GM18870 (cell line): ENCODE data around the gene JARID2.
"Not testable (repeated sequence)": the region's sequence is repeated elsewhere in the genome, so short reads cannot be mapped to it uniquely, and the experiment has no call there.

Experiments used
- ATAC-seq: cut with Tn5 transposase; IDR thresholded peaks from one replicate; pipeline ENCODE4 v1.9.1; 2021; ENCODE audit warnings: moderate library complexity; ENCODE audit not compliant: unreplicated experiment

The JARID2 gene

DNA sequence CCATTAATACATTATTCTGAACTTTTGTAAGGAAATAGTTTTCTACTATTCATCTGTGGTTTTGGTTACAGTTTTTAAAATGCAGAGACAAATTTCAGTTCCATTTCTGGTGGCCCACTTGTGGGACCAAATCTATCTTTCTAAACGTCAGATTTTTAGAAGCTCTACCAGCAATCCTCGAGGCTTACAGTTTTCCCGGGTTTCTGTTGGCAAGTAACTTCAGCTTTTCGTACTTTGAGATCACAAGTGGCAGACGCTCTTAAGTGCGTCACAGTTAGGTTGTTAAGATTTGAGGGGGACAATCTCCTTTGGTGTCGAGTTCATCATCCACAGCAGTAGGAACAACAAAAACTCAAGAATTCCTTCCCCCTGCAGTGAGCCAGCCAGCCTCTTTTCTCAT, 60.0 kb downstream of the JARID2 start:
- no peak for ATAC-seq

DNA sequence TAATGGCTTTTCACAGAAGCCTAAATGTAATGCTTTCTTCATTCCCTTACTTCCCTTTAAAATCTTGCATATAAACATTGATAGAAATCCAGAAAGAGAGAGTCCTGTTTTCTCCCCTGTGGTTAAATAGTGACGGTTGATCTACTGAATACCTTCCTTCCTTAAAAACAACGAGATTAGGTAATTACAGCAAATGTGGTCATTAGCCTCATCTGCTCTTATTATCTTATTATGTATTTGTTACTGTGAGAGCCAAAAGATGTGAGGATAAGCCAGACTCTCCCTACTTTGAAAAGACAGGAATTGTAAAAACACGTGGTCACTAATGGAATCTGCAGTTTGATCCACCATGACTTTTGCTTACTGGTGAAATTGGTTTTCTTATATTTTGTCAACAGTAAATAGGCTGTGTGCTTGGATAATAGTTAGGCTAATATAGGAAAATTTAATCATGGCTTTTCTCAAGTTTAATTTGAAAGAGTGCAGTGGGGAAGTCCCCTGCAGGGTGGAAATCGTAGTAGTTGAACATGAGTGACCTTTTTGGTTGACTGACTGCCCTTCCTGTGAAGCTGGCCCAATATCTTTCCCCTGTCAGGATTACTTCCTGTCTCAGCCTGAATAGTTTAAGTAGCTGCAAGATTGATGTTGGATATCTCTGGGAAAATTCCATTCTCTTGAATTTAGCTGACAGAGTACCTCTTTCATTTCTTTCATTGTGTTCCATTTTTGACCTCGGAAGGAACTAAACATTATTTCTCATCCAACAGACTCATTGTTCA, 62.8 kb downstream of the JARID2 start:
- no peak for ATAC-seq

DNA sequence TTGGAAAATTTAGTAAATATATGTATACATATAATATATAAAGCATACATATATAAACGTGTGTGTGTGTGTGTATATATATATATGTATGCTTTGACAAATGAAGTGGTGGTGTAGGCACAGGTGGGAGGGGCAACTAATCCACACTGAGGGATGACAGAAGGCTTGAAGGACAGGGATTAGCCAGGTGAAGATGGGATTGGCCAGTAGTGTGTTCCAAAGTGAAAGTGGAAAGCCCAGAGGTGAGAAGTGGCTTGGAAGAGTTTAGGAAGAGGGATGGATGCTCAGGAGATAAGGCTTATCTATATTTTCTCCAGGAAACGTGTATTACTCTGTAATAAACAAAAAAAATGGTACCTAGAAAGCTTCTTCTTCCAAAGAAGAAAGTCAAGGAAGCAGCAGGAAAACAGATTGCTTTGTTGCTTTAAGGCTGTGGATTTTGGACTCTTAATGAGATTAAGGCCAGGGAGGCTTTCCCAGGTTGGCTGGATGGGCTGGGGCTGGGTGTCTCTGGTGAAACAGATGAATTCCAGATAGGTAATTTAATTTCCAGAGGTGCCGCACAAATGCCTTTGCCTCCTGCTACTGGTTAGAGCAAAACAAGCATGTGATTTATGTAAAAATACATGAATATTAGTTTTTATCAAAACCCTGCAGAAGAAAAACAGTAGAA, 63.9 kb downstream of the JARID2 start:
- no peak for ATAC-seq

DNA sequence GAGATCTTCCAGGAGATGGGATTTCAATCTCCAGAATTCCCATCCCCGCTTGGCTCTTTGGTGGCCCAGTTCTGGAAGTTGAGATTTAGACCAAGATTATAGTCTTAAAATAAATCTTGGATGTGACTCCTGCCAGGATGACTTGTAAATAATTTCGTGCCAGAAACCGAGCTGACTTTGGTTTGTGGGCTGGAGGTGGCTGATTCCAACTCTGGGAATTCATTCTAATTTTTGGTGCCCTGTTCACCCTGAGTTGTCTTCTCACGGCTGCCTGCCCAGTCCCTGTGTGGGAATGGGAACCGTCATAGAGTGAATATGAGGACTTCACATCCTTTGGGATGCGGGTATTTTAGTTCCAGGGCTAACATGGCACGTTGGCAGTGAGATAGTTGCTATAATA, 64.8 kb downstream of the JARID2 start:
- no peak for ATAC-seq

DNA sequence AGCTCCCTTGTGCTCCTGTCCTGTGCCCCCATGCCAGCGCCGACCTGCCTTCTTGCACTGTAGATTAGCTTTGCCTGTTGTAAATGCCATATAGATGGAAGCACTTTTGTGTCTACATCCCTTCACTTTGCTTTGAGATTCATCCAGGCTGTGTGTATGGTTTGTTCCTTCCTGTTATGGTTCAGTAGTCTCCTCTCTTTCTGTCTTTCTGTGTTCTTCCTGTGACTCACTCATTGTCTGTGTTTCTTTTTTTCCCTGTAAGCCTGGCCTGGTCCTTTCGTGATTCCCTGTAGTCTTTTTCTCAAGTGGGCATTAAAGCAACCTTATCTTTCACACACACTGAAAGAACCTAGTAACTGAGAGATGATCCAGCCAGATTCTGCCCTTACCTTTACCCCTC, 66.6 kb downstream of the JARID2 start:
- no peak for ATAC-seq

DNA sequence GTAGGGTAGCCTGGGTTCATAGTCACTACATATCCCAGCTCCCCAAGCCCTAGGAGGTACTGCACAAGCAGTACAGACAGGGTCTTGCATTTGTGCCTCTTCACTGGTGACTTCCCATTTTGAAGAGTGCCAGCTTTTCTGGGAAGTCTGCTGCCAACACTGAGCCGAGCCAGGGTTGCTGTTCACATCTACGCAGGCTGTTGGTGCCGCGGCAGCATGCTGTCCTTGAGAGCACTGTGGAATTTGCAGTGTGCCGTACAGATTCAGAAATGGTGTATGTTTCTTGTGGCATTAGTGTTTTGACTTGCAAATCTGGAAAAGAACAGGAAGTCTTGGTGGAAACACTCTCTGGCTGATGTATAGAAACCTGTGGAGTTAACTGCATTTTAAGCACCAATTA, 67.5 kb downstream of the JARID2 start:
- ATAC-seq, result no peak

DNA sequence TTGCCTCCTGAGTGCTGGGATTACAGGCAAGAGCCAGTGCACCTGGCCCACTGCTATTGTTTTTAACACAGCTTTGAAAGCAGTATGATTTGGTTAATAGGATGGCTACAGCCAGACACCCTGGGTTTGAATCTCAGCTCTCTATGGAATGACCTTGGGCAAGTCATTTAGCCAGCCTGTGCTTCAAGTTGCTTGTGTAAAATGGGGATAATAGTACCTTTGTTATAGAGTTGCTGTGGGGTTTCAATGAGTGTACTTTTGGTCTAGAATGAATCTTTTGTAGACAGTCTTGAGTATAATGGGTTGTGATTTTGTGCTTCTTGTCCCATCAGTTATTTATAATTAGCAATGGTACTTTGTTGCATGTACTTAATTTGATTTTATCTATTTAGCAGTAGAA, 70.9 kb downstream of the JARID2 start:
- ATAC-seq, result no peak

DNA sequence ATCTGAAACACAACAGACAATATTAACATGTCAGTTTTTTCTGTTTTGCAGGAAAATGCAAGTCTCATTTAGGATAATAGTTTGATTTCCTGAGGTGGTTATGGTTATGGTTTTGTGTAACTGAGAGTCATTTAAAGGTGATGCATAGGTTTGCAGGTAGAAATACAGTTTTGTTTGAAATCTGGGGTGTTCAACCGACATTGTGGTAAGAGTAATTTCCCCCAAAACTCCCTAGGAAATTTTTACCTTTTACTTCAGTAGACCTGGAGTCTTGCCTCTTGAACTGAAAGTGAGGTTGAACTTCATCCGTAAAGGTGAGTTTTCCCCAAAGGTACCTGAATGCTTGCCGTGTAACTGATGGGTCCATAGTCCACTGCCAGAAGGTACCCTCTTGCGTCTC, 71.4 kb downstream of the JARID2 start:
- ATAC-seq, result no peak

DNA sequence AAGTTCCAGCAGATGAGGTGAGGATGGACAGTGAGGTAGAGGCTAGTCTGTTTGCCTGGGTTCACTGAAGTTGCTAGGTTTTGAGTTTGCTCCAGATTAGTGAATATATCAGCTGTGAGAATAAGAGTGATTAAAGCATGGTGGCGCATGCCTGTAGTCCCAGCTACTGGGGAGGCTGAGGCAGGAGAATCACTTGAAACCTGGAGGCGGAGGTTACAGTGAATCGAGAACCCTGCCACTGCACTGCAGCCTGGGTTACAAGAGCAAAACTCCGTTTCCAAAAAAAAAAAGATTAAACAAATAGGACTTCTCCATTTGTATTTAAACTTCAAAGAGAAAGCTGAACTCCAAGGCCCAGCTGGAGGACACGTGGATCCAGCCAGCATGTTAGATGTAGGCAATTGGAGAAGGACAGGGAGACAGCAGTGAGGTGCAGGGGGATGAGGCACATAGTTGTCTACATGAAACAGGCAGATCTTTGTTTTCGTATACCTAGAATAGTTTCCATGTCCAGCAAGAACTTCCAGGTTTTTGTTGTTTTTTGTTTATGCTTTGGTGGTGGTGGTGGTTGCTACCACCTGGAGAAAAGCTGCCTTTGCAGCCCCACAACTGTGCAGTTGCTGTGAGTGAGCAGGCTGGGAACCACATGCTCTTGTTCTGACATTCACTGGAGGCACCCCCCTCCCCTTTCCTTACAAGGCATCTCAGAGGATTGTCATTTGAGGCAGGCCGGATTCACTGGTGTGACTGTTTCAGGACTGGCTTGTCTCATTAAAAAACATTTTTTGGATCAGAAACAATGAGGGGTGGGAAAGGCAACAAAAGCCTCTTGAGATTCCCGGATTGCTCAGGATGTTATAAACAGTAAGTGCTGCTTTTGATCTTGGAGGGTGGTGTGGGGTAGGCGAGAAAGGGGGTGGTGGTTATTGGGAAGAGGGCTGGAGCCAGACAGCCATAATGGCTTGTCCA, 72.3 kb downstream of the JARID2 start:
- ATAC-seq, result no peak

DNA sequence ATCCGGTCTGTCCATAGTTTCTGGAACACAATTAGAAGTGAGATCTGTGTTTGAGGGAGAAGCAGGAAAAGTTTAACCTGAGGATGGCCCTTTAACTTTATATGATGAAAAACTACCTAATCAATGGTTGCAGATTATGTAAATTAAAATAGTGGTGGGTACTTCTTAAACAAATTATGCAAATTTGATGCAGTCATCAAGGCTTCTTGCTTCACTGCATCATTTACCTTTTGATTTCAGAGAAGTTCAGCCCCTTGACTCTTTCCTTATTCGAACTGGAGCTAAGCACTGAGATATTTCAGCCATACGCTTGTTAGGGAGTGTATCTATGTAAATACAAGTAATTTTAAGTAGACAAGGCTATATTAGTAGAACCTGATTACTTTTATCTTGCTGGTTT, 73.8 kb downstream of the JARID2 start:
- ATAC-seq, result no peak

DNA sequence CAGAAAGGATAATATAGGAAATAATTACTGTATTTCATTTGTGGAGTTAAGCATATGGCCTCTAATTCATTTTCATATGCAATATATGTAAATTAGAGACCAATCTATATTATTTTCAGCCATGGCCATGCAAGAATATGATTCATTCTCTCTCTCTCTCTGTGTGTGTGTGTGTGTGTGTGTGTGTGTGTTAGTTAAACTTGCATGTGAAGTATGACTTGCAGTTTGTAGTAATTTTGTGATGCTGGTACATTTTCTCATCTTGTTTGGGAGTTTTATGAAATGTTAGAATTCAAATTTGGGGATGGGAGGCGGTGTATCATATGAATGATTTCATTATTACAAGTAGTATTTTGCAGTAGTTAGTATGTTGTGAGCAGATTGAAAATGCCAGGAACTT, 74.8 kb downstream of the JARID2 start:
- no peak for ATAC-seq

DNA sequence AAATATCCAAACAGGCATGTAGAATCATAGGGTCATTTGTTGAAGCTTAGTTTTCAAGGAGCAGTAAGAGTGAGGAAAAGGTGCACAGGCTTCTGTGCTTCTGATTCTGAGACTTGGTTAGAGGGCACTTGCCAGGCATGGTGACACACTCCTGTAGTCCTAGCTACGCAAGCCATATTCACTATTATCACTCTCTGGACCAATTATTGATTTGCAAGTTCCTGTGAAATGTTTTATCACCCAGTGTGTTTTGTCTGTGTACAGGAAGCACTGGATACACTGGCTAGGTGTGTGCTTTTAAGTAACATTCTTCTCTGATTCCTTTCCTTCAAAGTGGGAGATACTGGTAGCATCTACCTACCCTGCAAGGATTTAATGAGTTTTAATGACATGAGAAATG, 76.3 kb downstream of the JARID2 start:
- no peak for ATAC-seq

DNA sequence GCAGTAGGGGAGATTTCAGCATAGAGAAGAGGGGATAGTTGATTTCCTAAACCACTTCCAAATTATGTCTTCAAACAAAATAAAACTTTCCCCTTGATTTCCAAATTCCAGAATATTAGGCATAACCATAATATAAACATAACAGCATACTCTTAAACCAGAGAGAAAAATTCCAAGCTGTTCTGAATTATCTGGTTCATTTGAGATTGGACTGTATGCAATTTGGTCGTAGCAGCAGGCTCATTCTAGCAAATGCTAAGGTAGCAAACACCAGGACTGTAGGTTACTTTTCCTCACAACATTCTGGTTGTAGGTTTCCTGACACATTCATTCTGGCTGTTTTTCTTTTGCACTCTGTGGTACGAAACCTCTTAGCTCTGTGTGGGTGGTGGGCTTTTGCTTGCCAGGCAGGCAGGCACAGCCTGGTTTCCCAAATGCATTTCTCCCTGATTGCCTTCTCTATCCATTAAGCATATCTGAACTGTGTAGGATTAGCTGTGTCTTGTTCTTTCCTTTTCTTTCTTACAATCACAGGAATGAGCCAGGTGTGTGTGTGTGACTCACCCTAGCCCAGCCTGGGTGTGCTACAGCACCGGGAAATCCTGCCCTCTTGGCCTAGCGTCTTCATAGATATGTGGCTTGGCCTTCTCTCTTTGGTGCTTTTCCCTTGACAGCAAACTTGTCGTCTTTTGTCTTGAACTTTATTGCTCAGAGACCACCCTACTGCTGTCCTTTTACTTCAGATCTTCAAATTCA, 77.1 kb downstream of the JARID2 start:
- no peak for ATAC-seq

DNA sequence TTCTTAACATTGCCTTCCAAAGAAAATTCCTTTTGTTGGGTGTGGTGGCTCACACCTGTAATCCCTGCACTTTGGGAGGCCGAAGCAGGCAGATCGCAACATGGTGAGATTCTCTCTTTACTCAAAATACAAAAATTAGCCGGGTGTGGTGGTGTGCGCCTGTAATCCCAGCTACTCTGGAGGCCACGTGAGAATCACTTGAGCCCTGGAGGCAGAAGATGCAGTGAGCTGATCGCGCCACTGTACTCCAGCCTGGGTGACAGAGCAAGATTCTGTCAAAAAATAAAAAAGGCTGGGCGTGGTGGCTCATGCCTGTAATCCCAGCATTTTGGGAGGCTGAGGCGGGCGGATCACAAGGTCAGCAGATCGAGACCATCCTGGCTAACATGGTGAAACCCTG, 77.7 kb downstream of the JARID2 start:
- ATAC-seq, result not testable (repeated sequence)

DNA sequence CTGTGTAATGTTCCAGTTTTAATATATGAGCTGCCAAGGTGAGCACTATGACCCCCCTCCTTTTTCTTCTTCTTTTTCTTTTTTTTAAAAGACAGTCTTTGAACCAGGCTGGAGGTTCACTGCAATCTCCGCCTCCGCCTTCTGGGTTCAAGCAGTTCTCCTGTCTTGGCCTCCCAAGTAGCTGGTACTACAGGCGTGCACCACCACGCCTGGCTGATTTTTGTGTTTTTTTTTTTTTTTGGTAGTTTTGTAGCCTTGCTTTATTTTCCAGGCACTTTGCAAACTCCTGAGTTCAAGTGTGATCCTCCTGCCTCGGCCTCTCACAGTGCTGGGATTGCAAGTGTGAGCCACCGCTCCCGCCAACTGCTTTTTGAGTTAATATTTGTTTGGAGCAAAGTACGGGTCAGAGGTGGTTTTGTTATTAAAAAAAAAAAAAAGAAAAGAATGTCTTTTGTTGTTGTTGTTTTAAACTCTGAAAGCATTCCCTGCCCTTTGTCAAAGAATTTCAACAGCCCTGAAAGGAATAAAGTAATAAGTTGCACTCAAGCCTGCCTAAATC, 78.6 kb downstream of the JARID2 start:
- no peak for ATAC-seq

DNA sequence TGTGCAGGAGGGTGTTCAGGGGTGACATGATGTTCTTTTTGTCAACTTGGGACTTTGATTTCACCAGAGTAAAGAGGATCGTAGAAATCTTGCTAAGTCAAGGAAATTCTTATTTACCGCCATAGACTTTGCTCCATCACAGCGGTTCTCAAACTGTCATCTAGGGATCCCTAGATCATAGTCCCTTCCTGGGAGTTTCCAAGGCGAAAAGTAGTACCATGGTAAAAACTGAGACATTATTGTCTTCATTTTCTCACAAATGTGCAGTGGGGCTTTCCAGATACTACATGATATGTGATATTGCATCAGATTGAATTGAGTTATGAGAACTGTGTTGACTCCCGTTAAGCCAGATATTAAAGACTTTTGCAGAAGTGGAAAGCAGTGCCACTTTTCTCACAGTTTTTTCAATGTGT, 79.7 kb downstream of the JARID2 start:
- ATAC-seq, result no peak

DNA sequence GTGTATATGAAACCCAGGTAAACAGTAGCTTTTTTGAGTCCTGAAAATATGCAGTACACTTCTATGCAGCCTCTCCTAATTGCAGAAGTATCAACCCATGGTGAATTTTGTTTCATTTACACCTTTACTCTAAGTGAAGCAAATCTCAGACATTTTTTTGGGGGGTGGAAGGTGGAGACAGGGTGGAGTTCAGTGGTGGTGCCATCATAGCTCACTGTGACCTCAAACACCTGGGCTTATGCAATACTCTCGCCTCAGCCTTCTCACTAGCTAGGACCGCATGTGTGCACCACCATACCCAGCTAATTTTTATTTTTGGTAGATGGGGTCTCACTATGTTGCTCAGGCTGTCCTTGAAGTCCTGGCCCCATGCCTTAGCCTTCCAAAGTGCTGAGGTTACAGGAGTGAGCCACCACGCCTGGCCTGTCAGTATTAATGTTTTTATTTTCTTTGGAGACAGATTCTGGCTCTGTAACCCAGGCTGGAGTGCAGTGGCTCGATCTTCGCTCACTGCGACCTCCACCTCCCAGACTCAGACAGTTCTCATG, 80.3 kb downstream of the JARID2 start:
- ATAC-seq, result no peak

DNA sequence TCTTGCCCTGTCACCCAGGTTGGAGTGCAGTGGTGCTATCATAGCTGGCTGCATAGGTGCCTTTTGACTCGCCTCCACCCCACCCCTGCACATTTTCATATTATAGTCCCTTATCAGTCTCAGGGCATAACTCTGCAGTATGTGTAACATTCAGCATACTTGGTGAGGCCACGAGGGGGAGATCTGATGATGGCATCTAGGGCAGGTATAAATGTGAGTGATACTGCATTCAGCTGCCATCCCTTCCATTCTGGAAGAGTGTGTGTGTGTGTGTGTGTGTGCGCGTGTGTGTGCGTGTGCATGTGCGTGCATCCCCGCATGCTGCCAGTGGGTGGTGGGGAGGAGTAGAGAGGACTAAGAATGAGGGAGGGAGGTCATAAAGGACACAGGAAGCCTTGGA, 81.4 kb downstream of the JARID2 start:
- no peak for ATAC-seq

DNA sequence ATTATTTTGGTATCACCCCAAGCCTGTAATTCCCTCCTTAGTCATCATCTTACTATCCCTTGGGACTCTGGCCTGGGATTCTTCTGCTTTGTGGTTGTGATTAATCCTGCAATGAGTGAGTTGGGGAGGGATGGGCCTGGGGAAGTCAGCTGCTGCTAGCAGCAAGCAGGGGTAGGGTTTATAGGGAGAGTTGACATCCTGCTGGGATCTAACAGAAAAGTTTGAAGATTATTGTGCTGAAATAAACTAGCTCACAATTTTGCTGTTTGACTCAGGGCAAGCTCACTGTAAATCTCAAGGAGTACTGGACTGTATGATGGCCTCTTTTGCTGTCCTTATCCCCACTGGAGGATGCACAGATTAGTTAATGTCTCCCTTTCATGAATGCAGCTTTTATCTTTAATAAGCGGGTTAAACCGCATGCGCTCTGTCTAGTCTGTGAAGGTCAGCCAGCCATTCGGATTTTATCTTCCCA, 83.4 kb downstream of the JARID2 start:
- ATAC-seq, result no peak
